GM12878 (cell line): ENCODE results near the gene MYO1D. TPM values are rescaled to one million over a fixed set of nuclear protein-coding genes. Genes with fewer than 3 reads are reported as not detected.
A peak's percentile ranks its signal among the peaks of the same experiment; 100 is the strongest.

ENCODE experiments used
- ATAC-seq: fragments of 200-7000 bp; cut with Tn5 transposase; 3 replicates; pipeline ENCODE4 v1.9.1; 2020; ENCODE audit warnings: mild to moderate bottlenecking, moderate library complexity
- BruUV-seq: library from RNA; stranded (reverse); fragments of 400-500 nt; replicated peaks from 2 replicates; lab custom pipeline; 2021; lab: Mats Ljungman, UMichigan
- CTCF ChIA-PET: fragments of 300-600 bp; sonication (Branson Sonifier 250); formaldehyde crosslinking; extraction: SDS; loops from one replicate; lab custom pipeline; 2021; ENCODE audit warnings: inconsistent platforms; lab: Yijun Ruan, JAX
- POLR2A ChIA-PET: fragments of 350-600 bp; formaldehyde crosslinking; extraction: SDS; loops from one replicate; lab custom pipeline; 2021; ENCODE audit warnings: inconsistent platforms; lab: Charles Lee
- RAD21 ChIA-PET: fragments of 300-600 bp; sonication (Branson Sonifier 250); formaldehyde crosslinking; loops from one replicate; lab custom pipeline; 2023; ENCODE audit warnings: antibody characterized with exemption; ENCODE audit not compliant: unreplicated experiment; lab: Charles Lee
- SMC1A ChIA-PET: fragments of 300-600 bp; sonication (Branson Sonifier 250); formaldehyde crosslinking; loops from one replicate; lab custom pipeline; 2023; ENCODE audit not compliant: unreplicated experiment, uncharacterized antibody; lab: Charles Lee
- DNase-seq: peaks from one replicate; pipeline ENCODE4 v3.0.0-alpha.2; 2011; ENCODE audit warnings: low read depth, low spot score
- FAIRE-seq: peaks from 3 replicates; lab custom pipeline; 2011; peaks lifted over from hg19 to GRCh38; lab: Jason Lieb, UNC
- H2AFZ ChIP-seq: 2 replicates; pipeline ENCODE4 v1.6.0; 2011; ENCODE audit warnings: low read depth, low read length, control low read depth; ENCODE audit not compliant: control insufficient read depth
- H3K27ac ChIP-seq: 2 replicates; pipeline ENCODE4 v1.5.1; 2011; ENCODE audit warnings: control low read depth; ENCODE audit not compliant: control insufficient read depth, insufficient read depth
- H3K27me3 ChIP-seq, 2 experiments: replicated peaks in 1 of 2; 2 replicates each; pipeline versions ENCODE4 v1.6.0 to v1.6.1; 2011; ENCODE audit warnings: low read length in 1 of 2; ENCODE audit not compliant: control insufficient read depth in 2 of 2, insufficient read depth in 2 of 2
- H3K36me3 ChIP-seq, 2 experiments: 2 replicates each; pipeline ENCODE4 v1.5.1; 2011; ENCODE audit warnings: low read length in 1 of 2; ENCODE audit not compliant: control insufficient read depth in 2 of 2, insufficient read depth in 2 of 2
- H3K4me1 ChIP-seq: 2 replicates; pipeline ENCODE4 v1.6.1; 2011; ENCODE audit warnings: mild to moderate bottlenecking, low read length, moderate library complexity, mixed read lengths; ENCODE audit not compliant: control insufficient read depth, insufficient read depth
- H3K4me2 ChIP-seq: 2 replicates; pipeline ENCODE4 v1.6.0; 2011; ENCODE audit warnings: control low read depth; ENCODE audit not compliant: control insufficient read depth, insufficient read depth
- H3K4me3 ChIP-seq: fragments of 200-600 bp; sonication (generic); 2 replicates; pipeline ENCODE4 v1.5.1; 2016
- H3K79me2 ChIP-seq: 2 replicates; pipeline ENCODE4 v1.6.0; 2011; ENCODE audit warnings: low read length; ENCODE audit not compliant: control insufficient read depth, insufficient read depth
- H3K9ac ChIP-seq: 2 replicates; pipeline ENCODE4 v1.8.0; 2011; ENCODE audit warnings: low read length, control low read depth, mixed read lengths; ENCODE audit not compliant: control insufficient read depth, insufficient read depth
- H3K9me3 ChIP-seq: replicated peaks from 3 replicates; pipeline ENCODE4 v1.5.1; 2011; ENCODE audit warnings: mild to moderate bottlenecking, low read length; ENCODE audit not compliant: control insufficient read depth, insufficient read depth
- H4K20me1 ChIP-seq: 2 replicates; pipeline ENCODE4 v1.6.0; 2011; ENCODE audit not compliant: control insufficient read depth, insufficient read depth
- ATF7 ChIP-seq: fragments of 450-650 bp; IDR thresholded peaks from 2 replicates; pipeline ENCODE4 v1.6.1; 2016; ENCODE audit warnings: low read depth, mild to moderate bottlenecking
- CHD2 ChIP-seq: IDR thresholded peaks from 2 replicates; pipeline ENCODE4 v1.6.1; 2011; ENCODE audit warnings: low read depth, low read length, improper control_type of control experiment, borderline replicate concordance
- CTCF ChIP-seq, 3 experiments: IDR thresholded peaks in 2 of 3; conservative IDR thresholded peaks in 1 of 3; 2 replicates each; pipeline ENCODE4 v1.5.1; 2011; ENCODE audit warnings: low read depth in 3 of 3, low read length in 3 of 3, mild to moderate bottlenecking in 3 of 3, control low read depth in 2 of 3, moderate library complexity in 2 of 3, inconsistent platforms in 1 of 3, mixed read lengths in 1 of 3; ENCODE audit not compliant: control insufficient read depth in 2 of 3, insufficient read depth in 1 of 3; ENCODE audit errors: extremely low read depth in 1 of 3
- IKZF1 ChIP-seq: fragments of 450-650 bp; conservative IDR thresholded peaks from 2 replicates; pipeline ENCODE4 v1.6.1; 2017; ENCODE audit warnings: antibody characterized with exemption, mild to moderate bottlenecking
- MXI1 ChIP-seq: fragments of 150-350 bp; IDR thresholded peaks from 2 replicates; pipeline ENCODE4 v1.6.1; 2011; ENCODE audit warnings: low read depth, mild to moderate bottlenecking, inconsistent platforms, low read length, improper control_type of control experiment
- MYB ChIP-seq: fragments of 150-350 bp; IDR thresholded peaks from 2 replicates; pipeline ENCODE4 v1.6.1; 2014; ENCODE audit warnings: mild to moderate bottlenecking, low read depth, low read length, borderline replicate concordance
- MYC ChIP-seq: IDR thresholded peaks from 2 replicates; pipeline ENCODE4 v1.6.1; 2011; ENCODE audit warnings: mild to moderate bottlenecking, low read length, moderate library complexity, inconsistent platforms; ENCODE audit not compliant: insufficient read depth, insufficient replicate concordance, insufficient read length, severe bottlenecking
- POLR2A ChIP-seq: IDR thresholded peaks from 2 replicates; pipeline ENCODE4 v1.6.1; 2011; ENCODE audit warnings: low read depth, mild to moderate bottlenecking, low read length
- RAD21 ChIP-seq: IDR thresholded peaks from 2 replicates; pipeline ENCODE4 v1.6.1; 2011; ENCODE audit warnings: mild to moderate bottlenecking, low read depth, low read length, moderate library complexity; ENCODE audit not compliant: insufficient read depth
- RCOR1 ChIP-seq: conservative IDR thresholded peaks from 2 replicates; pipeline ENCODE4 v1.6.1; 2012; ENCODE audit warnings: low read depth, low read length, improper control_type of control experiment
- SIN3A ChIP-seq: IDR thresholded peaks from 2 replicates; pipeline ENCODE4 v1.6.1; 2012; ENCODE audit warnings: low read depth, low read length, improper control_type of control experiment
- SMC3 ChIP-seq: IDR thresholded peaks from 2 replicates; pipeline ENCODE4 v1.6.1; 2011; ENCODE audit warnings: low read length, improper control_type of control experiment, borderline replicate concordance
- STAT3 ChIP-seq: IDR thresholded peaks from 2 replicates; pipeline ENCODE4 v1.6.1; 2011; ENCODE audit warnings: low read depth, low read length, improper control_type of control experiment
- USF2 ChIP-seq: IDR thresholded peaks from 2 replicates; pipeline ENCODE4 v1.6.1; 2011; ENCODE audit warnings: low read depth, low read length, improper control_type of control experiment, borderline replicate concordance
- YY1 ChIP-seq: IDR thresholded peaks from 2 replicates; pipeline ENCODE4 v1.6.1; 2011; ENCODE audit warnings: low read depth, mild to moderate bottlenecking, low read length
- whole genome bisulfite sequencing: methylation state at CpG from one replicate; pipeline ENCODE4 v1.1.6; 2016; ENCODE audit warnings: low lambda C conversion rate; ENCODE audit not compliant: insufficient replicate concordance, insufficient coverage; ENCODE audit errors: missing lambda C conversion rate; 5-methylcytosine and 5-hydroxymethylcytosine counted together
- in situ Hi-C: fragments of 300-500 bp; cut with MboI; formaldehyde crosslinking; loops from 9 replicates; pipeline ENCODE4 v1.14.3; 2018; ENCODE audit warnings: mixed read lengths
- intact Hi-C: fragments of 100-400 bp; cut with micrococcal nuclease; formaldehyde crosslinking; loops from one replicate; pipeline ENCODE4 v1.14.2; 2022; ENCODE audit not compliant: unreplicated experiment
- polyA plus RNA-seq, 11 experiments: library from polyadenylated mRNA; depleted of rRNA in 4 of 11; unstranded in 6 of 11; stranded (reverse) in 5 of 11; fragments of >200 nt; fragmentation: Nextera tagmentation in 4 of 11; fragmentation: Illumina TruSeq in 1 of 11; extraction: Ambion mirVana in 4 of 11; extraction: Trizol in 1 of 11; gene quantifications; 1 replicate in 1 of 11; 2 replicates in 10 of 11; pipeline versions ENCODE4 v1.2.1 to v1.2.3, GENCODE V29; 2011 to 2016; ENCODE audit warnings: inconsistent platforms in 2 of 11, missing spikeins in 2 of 11, low read depth in 1 of 11
- total RNA-seq, 4 experiments: library from RNA; depleted of rRNA in 3 of 4; stranded (reverse); fragments of >200 nt in 3 of 4; fragmentation: Illumina TruSeq in 1 of 4; extraction: Trizol in 1 of 4; gene quantifications; 2 replicates each; pipeline versions ENCODE4 v1.2.1 to v1.2.3, GENCODE V29; 2013 to 2021
- TF ChIP-seq, protein P1 (sequence below): fragments of 450-650 bp; formaldehyde crosslinking; IDR thresholded peaks from 2 replicates; pipeline ENCODE4 v1.4.0; 2022; ENCODE audit warnings: mild to moderate bottlenecking, moderate library complexity

The MYO1D gene
- total and polyA plus RNA-seq, 10 of the 15 experiments (the other 5 are each of a cell fraction or from before 2014, with no cell fraction given), result 1.8 to 37.7 (median 25.4) TPM

DNA sequence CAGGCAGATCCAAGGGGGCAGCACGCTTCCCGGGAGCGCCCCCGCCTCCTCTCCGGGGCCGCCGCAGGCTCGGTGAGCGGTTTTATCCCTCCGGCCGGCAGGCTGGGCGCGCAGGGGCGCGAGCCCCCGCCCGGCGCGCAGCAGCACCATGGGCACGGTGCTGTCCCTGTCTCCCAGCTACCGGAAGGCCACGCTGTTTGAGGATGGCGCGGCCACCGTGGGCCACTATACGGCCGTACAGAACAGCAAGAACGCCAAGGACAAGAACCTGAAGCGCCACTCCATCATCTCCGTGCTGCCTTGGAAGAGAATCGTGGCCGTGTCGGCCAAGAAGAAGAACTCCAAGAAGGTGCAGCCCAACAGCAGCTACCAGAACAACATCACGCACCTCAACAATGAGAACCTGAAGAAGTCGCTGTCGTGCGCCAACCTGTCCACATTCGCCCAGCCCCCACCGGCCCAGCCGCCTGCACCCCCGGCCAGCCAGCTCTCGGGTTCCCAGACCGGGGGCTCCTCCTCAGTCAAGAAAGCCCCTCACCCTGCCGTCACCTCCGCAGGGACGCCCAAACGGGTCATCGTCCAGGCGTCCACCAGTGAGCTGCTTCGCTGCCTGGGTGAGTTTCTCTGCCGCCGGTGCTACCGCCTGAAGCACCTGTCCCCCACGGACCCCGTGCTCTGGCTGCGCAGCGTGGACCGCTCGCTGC is 389.3 kb downstream of the MYO1D start:
- peak overlapping the region; percentile 81 for H3K27ac ChIP-seq
- no peak for TF ChIP-seq ATF7
- TF ChIP-seq SIN3A, result peak; percentile 44; the same call in 1 of the 2 replicates
- peak; percentile 33; the same call in 1 of the 2 replicates for TF ChIP-seq RAD21
- TF ChIP-seq, protein P1, sequence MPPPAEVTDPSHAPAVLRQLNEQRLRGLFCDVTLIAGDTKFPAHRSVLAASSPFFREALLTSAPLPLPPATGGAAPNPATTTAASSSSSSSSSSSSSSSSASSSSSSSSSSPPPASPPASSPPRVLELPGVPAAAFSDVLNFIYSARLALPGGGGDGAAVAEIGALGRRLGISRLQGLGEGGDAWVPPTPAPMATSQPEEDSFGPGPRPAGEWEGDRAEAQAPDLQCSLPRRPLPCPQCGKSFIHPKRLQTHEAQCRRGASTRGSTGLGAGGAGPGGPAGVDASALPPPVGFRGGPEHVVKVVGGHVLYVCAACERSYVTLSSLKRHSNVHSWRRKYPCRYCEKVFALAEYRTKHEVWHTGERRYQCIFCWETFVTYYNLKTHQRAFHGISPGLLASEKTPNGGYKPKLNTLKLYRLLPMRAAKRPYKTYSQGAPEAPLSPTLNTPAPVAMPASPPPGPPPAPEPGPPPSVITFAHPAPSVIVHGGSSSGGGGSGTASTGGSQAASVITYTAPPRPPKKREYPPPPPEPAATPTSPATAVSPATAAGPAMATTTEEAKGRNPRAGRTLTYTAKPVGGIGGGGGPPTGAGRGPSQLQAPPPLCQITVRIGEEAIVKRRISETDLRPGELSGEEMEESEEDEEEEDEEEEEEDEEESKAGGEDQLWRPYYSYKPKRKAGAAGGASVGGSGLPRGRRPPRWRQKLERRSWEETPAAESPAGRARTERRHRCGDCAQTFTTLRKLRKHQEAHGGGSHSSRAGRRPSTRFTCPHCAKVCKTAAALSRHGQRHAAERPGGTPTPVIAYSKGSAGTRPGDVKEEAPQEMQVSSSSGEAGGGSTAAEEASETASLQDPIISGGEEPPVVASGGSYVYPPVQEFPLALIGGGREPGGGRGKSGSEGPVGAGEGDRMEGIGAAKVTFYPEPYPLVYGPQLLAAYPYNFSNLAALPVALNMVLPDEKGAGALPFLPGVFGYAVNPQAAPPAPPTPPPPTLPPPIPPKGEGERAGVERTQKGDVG (CRISPR knock-in tag), result no peak
- no peak for TF ChIP-seq RCOR1
- no peak for TF ChIP-seq USF2
- TF ChIP-seq MYB, result no peak
- 0 out of 2 replicates have a peak, but pooled peaks have one; percentile 37 for TF ChIP-seq YY1
- peak; percentile 71 for TF ChIP-seq POLR2A
- 0 out of 2 replicates have a peak, but pooled peaks have one; percentile 22 for TF ChIP-seq MXI1
- TF ChIP-seq SMC3, result 0 out of 2 replicates have a peak, but pooled peaks have one; percentile 10
- peak; percentile 55 for TF ChIP-seq IKZF1
- no peak for TF ChIP-seq MYC
- peak; percentile 55; the same call in 1 of the 2 replicates for TF ChIP-seq CHD2
- peak in 1 of 3 experiments; percentile 22; a peak in 1 of 6 replicates for TF ChIP-seq CTCF (IDR thresholded peaks at IDR 0.05 in 2 of 3, conservative IDR thresholded peaks at IDR 0.05 in 1 of 3; ENCODE audit: control insufficient read depth in 2 of 3, extremely low read depth in 1 of 3, insufficient read depth in 1 of 3, low read depth in 3 of 3, low read length in 3 of 3)
- TF ChIP-seq STAT3, result no peak

More for the DNA sequence above, 389.3 kb downstream of the MYO1D start:
- under 1% methylated on average over 58 of the region's 59 CpGs for WGBS
- no peak for DNase-seq
- Histone ChIP-seq H3K4me3 (peak overlapping the region; percentile 92), H3K4me2 (peak overlapping the region; percentile 96), H4K20me1 (no peaks in the 10 kb centered on the region), H3K79me2 (peaks cover 49% of the 10 kb centered on the region), H3K4me1 (peaks cover 25% of the 10 kb centered on the region), H3K36me3 (peaks cover 11 to 15% of the 10 kb centered on the region in 2 experiments; a peak in 3 of 4 replicates), H3K27me3 (no peaks in the 10 kb centered on the region), H3K9me3 (no peaks in the 10 kb centered on the region), H3K9ac (peak overlapping the region; percentile 79), H2AFZ (peak overlapping the region; percentile 36; the same call in 1 of the 2 replicates)
- ChIA-PET SMC1A (interaction anchor here (0.7 to 11.9 kb wide), 19 partner anchors 11 to 296 kb away, joined by 3 to 286 read pairs (median 4); no protein-coding TSS in a partner anchor), CTCF (interaction anchor here (0.9 to 9.5 kb wide), 16 partner anchors 13 to 265 kb away, joined by 3 to 132 read pairs (median 9); partner anchors contain the start of gene PSMD11), POLR2A (interaction anchor here (0.6 to 12.5 kb wide), 9 partner anchors 24 to 295 kb away, joined by 3 to 308 read pairs (median 7); no protein-coding TSS in a partner anchor), RAD21 (interaction anchor here (0.6 to 16.4 kb wide), 20 partner anchors 16 to 389 kb away, joined by 3 to 543 read pairs (median 5); partner anchors contain the start of genes MYO1D and PSMD11)
- ATAC-seq, result peak; percentile 26
- TSS peak; percentile 59 for BruUV-seq
- in situ Hi-C loops (no loop called here), intact Hi-C loops (loop anchor here (2.0 kb wide), 1 partner anchor 71 kb away; no protein-coding TSS in a partner anchor)
- peak; percentile 38 for FAIRE-seq
